LNCaP clone FGC (cell line): ENCODE measurements around the gene CENPN.

ENCODE experiments used
- DNase-seq: peaks from one replicate; pipeline ENCODE4 v3.0.0-alpha.2; 2011; ENCODE audit warnings: low read depth
- H3K4me3 ChIP-seq: 2 replicates; pipeline ENCODE4 v1.5.1; 2011; ENCODE audit warnings: mild to moderate bottlenecking, low read depth, low read length, control low read depth
- CTCF ChIP-seq: IDR thresholded peaks from 2 replicates; pipeline ENCODE4 v1.5.1; 2012; ENCODE audit warnings: mild to moderate bottlenecking; ENCODE audit not compliant: control insufficient read depth, insufficient read depth; ENCODE audit errors: extremely low read depth

Gene CENPN

GRCh38 chr16:81004646-81005353, 2.2 kb upstream of the CENPN start:
- no peak for DNase-seq
- peak overlapping the region; percentile 71 for H3K4me3 ChIP-seq
- peak; percentile 40 for TF ChIP-seq CTCF

- DNase-seq = no peak
- TF ChIP-seq CTCF = no peak
- H3K4me3 ChIP-seq = peak overlapping the region; percentile 71
These were observed 1.3 kb upstream of the CENPN start for GRCh38 chr16:81005610-81006161.

GRCh38 chr16:81006211-81006812, 702 bp upstream of the CENPN start:
- no peak for DNase-seq
- no peak for TF ChIP-seq CTCF

GRCh38 chr16:81008505-81008789, 1.4 kb downstream of the CENPN start:
- TF ChIP-seq CTCF = no peak
- peak overlapping the region; percentile 71 for H3K4me3 ChIP-seq
- DNase-seq = no peak

More at GRCh38 chr16:81006211-81006812, 702 bp upstream of the CENPN start:
- peak overlapping the region; percentile 71 for H3K4me3 ChIP-seq

GRCh38 chr16:81012974-81013373, 6.0 kb downstream of the CENPN start:
- H3K4me3 ChIP-seq = no peak overlapping the region
- TF ChIP-seq CTCF = no peak
- peak; percentile 78 for DNase-seq

- DNase-seq = no peak
- no peak overlapping the region for H3K4me3 ChIP-seq
- TF ChIP-seq CTCF = no peak
These were observed 7.7 kb downstream of the CENPN start for GRCh38 chr16:81014672-81015071.
